Mesenchymal stem cell (in vitro differentiated cells and primary cell): ENCODE results near the gene CMTM3.
"Not testable (repeated sequence)": the region's sequence is repeated elsewhere in the genome, so short reads cannot be mapped to it uniquely, and the experiment has no call there.

ENCODE experiments used
- DNase-seq: peaks from one replicate; pipeline ENCODE4 v3.0.0-alpha.2; 2013
- H2AFZ ChIP-seq: one replicate; pipeline ENCODE4 v1.6.1; 2013; ENCODE audit warnings: low read depth, mild to moderate bottlenecking, control low read depth, inconsistent platforms, low read length, moderate library complexity
- H2AK5ac ChIP-seq: 2 replicates; pipeline ENCODE4 v1.6.1; 2013; ENCODE audit warnings: low read length, moderate library complexity, mild to moderate bottlenecking, inconsistent platforms; ENCODE audit not compliant: severe bottlenecking
- H2BK120ac ChIP-seq: one replicate; pipeline ENCODE4 v1.6.1; 2013; ENCODE audit warnings: low read depth, mild to moderate bottlenecking, inconsistent platforms, low read length, moderate library complexity
- H2BK12ac ChIP-seq, 2 experiments: one replicate each; pipeline ENCODE4 v1.6.1; 2013; ENCODE audit warnings: inconsistent platforms in 2 of 2, low read length in 2 of 2, mild to moderate bottlenecking in 2 of 2, moderate library complexity in 2 of 2, control low read depth in 1 of 2
- H2BK15ac ChIP-seq: one replicate; pipeline ENCODE4 v1.6.1; 2013; ENCODE audit warnings: mild to moderate bottlenecking, low read depth, inconsistent platforms; ENCODE audit not compliant: poor library complexity, severe bottlenecking
- H2BK5ac ChIP-seq: 2 replicates; pipeline ENCODE4 v1.6.1; 2013; ENCODE audit warnings: low read depth, mild to moderate bottlenecking, low read length, control low read depth, inconsistent platforms; ENCODE audit not compliant: poor library complexity, severe bottlenecking
- H3K14ac ChIP-seq, 2 experiments: one replicate each; pipeline ENCODE4 v1.6.1; 2013; ENCODE audit warnings: inconsistent platforms in 2 of 2, low read length in 2 of 2, control low read depth in 1 of 2, mild to moderate bottlenecking in 1 of 2, moderate library complexity in 1 of 2
- H3K18ac ChIP-seq, 2 experiments: one replicate each; pipeline ENCODE4 v1.6.1; 2013; ENCODE audit warnings: inconsistent platforms in 2 of 2, low read length in 2 of 2, control low read depth in 1 of 2, low read depth in 1 of 2, mild to moderate bottlenecking in 1 of 2
- H3K23ac ChIP-seq, 2 experiments: one replicate each; pipeline ENCODE4 v1.6.1; 2013; ENCODE audit warnings: inconsistent platforms in 2 of 2, low read length in 2 of 2, mild to moderate bottlenecking in 2 of 2, moderate library complexity in 2 of 2, control low read depth in 1 of 2
- H3K27ac ChIP-seq: 2 replicates; pipeline ENCODE4 v1.5.1; 2013; ENCODE audit warnings: mild to moderate bottlenecking, moderate library complexity, low read length, control low read depth, inconsistent platforms; ENCODE audit not compliant: poor library complexity, severe bottlenecking
- H3K27me3 ChIP-seq, 2 experiments: 2 replicates each; pipeline versions ENCODE4 v1.6.1 to v1.7.0; 2013; ENCODE audit warnings: low read length in 2 of 2, mild to moderate bottlenecking in 2 of 2, moderate library complexity in 2 of 2, control low read depth in 1 of 2, inconsistent platforms in 1 of 2; ENCODE audit not compliant: control insufficient read depth in 1 of 2, insufficient read depth in 1 of 2
- H3K36me3 ChIP-seq, 2 experiments: 2 replicates each; pipeline versions ENCODE4 v1.6.1 to v1.7.0; 2013; ENCODE audit warnings: low read length in 2 of 2, control low read depth in 1 of 2, inconsistent platforms in 1 of 2, low read depth in 1 of 2, mild to moderate bottlenecking in 1 of 2; ENCODE audit not compliant: insufficient read depth in 2 of 2, control insufficient read depth in 1 of 2
- H3K4ac ChIP-seq, 2 experiments: one replicate each; pipeline ENCODE4 v1.6.1; 2013; ENCODE audit warnings: inconsistent platforms in 2 of 2, low read length in 2 of 2, mild to moderate bottlenecking in 2 of 2, moderate library complexity in 2 of 2, control low read depth in 1 of 2, low read depth in 1 of 2
- H3K4me1 ChIP-seq: 2 replicates; pipeline ENCODE4 v1.6.1; 2013; ENCODE audit warnings: low read depth, low read length, control low read depth; ENCODE audit not compliant: control insufficient read depth, insufficient read depth
- H3K4me2 ChIP-seq: 2 replicates; pipeline ENCODE4 v1.6.1; 2013; ENCODE audit warnings: low read length, mild to moderate bottlenecking, inconsistent platforms; ENCODE audit not compliant: poor library complexity, severe bottlenecking
- H3K4me3 ChIP-seq, 2 experiments: 2 replicates each; pipeline versions ENCODE4 v1.5.1 to v1.7.0; 2013; ENCODE audit warnings: low read length in 2 of 2, mild to moderate bottlenecking in 2 of 2, control low read depth in 1 of 2, low read depth in 1 of 2; ENCODE audit not compliant: insufficient read depth in 1 of 2
- H3K79me1 ChIP-seq: replicated peaks from 2 replicates; pipeline ENCODE4 v1.6.1; 2013; ENCODE audit warnings: mild to moderate bottlenecking, control low read depth, low read length, inconsistent platforms; ENCODE audit not compliant: poor library complexity, severe bottlenecking
- H3K9ac ChIP-seq: 2 replicates; pipeline ENCODE4 v1.7.0; 2013; ENCODE audit warnings: mild to moderate bottlenecking, low read length, moderate library complexity
- H3K9me3 ChIP-seq: 2 replicates; pipeline ENCODE4 v1.7.0; 2013; ENCODE audit warnings: mild to moderate bottlenecking, low read length; ENCODE audit not compliant: control insufficient read depth
- H4K8ac ChIP-seq: one replicate; pipeline ENCODE4 v1.6.1; 2013; ENCODE audit warnings: inconsistent platforms, mild to moderate bottlenecking, low read length, moderate library complexity
- H4K91ac ChIP-seq: one replicate; pipeline ENCODE4 v1.6.1; 2013; ENCODE audit warnings: mild to moderate bottlenecking, low read length, inconsistent platforms
- WGBS: methylation state at CpG from one replicate; pipeline ENCODE4 v1.1.7; 2013; ENCODE audit warnings: mixed read lengths; 5-methylcytosine and 5-hydroxymethylcytosine counted together

The CMTM3 gene

DNA sequence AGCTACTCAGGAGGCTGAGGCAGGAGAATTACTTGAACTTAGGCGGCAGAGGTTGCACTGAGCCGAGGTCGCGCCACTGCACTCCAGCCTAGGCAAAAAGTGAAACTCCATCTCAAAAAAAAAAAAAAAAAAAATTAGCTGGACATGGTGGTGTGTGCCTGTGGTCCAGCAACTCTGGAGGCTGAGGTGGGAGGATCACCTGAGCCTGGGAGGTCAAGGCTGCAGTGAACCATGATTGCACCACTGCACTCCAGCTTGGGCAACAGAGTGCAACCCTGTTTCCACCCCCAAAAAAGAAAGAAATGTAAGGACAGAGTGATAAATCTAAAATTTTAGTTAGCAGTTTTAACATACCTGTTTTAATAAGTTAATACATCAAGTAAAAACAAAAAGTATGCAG is 7.9 kb upstream of the CMTM3 start:
- H2BK12ac ChIP-seq, H3K27ac ChIP-seq, H4K91ac ChIP-seq, H2BK5ac ChIP-seq, H2AFZ ChIP-seq, H3K14ac ChIP-seq, DNase-seq, H3K4ac ChIP-seq, H4K8ac ChIP-seq, H3K4me1 ChIP-seq, H3K9ac ChIP-seq, H3K23ac ChIP-seq, H2AK5ac ChIP-seq, H3K9me3 ChIP-seq, H2BK15ac ChIP-seq, H3K36me3 ChIP-seq, H3K79me1 ChIP-seq, H3K4me3 ChIP-seq, H2BK120ac ChIP-seq, H3K4me2 ChIP-seq, H3K18ac ChIP-seq: not testable (repeated sequence)
- no CpG with 5 or more reads among the region's 4 CpGs for WGBS
- peaks cover 0 to 11% of the 10 kb centered on the region in 2 experiments for H3K27me3 ChIP-seq

DNA sequence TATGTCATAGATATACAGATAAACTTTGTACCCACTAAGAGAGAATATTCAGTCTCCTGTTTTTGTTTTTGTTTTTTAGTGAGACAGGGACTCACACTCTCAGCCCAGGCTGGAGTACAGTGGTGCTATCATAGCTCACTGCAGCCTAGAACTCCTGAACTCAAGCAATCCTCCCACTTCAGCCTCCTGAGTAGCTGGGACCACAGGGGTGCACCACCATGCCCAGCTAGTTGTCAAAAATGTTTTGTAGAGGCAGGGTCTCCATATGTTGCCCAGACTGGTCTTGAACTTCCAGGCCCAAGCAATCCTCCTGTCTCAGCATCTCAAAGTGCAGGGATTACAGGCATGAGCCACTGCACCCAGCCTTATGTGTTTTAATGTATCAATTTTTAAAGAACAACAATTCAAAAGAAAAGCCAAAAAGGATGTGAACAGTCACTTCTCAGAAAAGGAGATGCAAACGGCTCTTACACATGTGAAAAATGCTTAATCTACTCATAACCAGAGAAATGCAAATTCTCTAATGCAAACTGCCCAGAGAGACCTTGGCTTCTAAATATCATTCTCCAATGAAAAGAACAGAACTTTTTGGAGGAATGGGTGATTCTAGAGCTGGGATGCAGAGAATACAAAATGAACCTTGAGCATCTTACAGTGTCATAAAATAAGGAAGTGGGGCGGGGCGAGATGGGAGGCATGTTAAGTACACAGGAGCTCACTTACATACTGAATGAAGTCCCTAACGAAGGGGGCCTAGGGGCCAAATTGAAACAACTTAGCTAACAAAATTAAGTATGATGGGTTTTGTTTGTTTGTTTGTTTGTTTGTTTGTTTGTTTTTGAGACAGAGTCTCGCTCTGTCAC is 7.3 kb upstream of the CMTM3 start:
- Histone ChIP-seq H2BK15ac (no peak overlapping the region), H3K4me2 (no peak overlapping the region)

DNA sequence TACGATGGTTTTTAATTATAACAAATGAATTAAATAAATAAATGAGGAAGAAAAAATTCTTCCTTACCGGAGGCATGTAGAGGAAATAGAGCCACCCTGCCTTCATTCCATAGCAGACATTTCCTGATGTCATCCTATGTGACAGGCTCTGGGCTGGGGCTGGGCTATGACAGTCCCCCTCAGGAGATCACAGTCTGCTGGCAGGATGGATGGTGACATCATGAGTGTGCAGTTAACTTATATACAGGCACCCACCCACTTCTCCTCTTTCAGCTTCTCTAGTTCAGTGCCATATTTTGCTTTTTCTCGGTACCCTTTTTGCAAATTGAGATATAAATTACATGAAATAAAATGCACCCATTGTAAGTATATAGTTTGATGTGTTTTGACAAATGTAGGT is 6.4 kb upstream of the CMTM3 start:
- WGBS: no CpG with 5 or more reads among the region's 3 CpGs

More for the DNA sequence above, 7.3 kb upstream of the CMTM3 start:
- Histone ChIP-seq H2AFZ (no peak overlapping the region), H2AK5ac (no peak overlapping the region), H3K79me1 (no peaks in the 10 kb centered on the region), H2BK120ac (no peak overlapping the region), H4K91ac (no peak overlapping the region), H4K8ac (no peak overlapping the region), H3K23ac (no peak overlapping the region), H3K18ac (no peak overlapping the region), H3K27ac (no peak overlapping the region), H2BK12ac (no peak overlapping the region), H3K9ac (no peak overlapping the region), H3K14ac (no peak overlapping the region), H3K9me3 (no peaks in the 10 kb centered on the region), H3K27me3 (peaks cover 0 to 11% of the 10 kb centered on the region in 2 experiments), H3K36me3 (no peaks in the 10 kb centered on the region), H3K4ac (no peak overlapping the region), H2BK5ac (no peak overlapping the region), H3K4me3 (no peak overlapping the region), H3K4me1 (peaks cover 5% of the 10 kb centered on the region)
- no peak for DNase-seq
- 88% methylated on average over 5 of the region's 5 CpGs for WGBS

DNA sequence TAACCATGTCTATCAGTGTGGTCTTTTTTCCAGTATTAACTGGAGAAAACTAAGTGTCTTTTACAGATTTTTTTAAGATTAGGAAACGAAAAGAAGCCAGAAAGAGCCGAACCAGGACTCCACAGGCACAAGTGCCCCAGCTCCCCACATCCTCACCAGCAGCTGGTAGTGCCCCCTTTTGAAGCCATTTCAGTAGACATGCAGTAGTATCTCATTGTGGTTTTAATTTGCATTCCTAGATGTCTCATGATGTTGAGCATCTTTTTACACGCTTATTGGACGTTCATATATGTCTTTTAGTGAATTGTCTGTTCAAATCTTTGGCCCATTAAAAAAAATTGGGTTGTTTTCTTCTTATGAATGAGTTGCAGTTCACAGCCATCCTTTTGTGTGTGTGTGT is 4.8 kb upstream of the CMTM3 start:
- WGBS: 86% methylated on average over 4 of the region's 4 CpGs

More for the DNA sequence above, 6.4 kb upstream of the CMTM3 start:
- Histone ChIP-seq H3K9me3 (no peaks in the 10 kb centered on the region), H3K4ac (no peak overlapping the region), H3K9ac (no peak overlapping the region), H3K4me1 (peaks cover 5% of the 10 kb centered on the region), H2BK12ac (no peak overlapping the region), H3K18ac (no peak overlapping the region), H3K79me1 (no peaks in the 10 kb centered on the region), H4K8ac (no peak overlapping the region), H3K27ac (no peak overlapping the region), H3K4me2 (no peak overlapping the region), H3K14ac (no peak overlapping the region), H2BK15ac (no peak overlapping the region), H2BK5ac (no peak overlapping the region), H3K27me3 (peaks cover 0 to 11% of the 10 kb centered on the region in 2 experiments), H3K4me3 (no peak overlapping the region), H2AFZ (no peak overlapping the region), H2AK5ac (no peak overlapping the region), H2BK120ac (no peak overlapping the region), H4K91ac (no peak overlapping the region), H3K23ac (no peak overlapping the region), H3K36me3 (no peaks in the 10 kb centered on the region)
- DNase-seq: no peak

More for the DNA sequence above, 4.8 kb upstream of the CMTM3 start:
- Histone ChIP-seq H2BK12ac (no peak overlapping the region), H3K79me1 (no peaks in the 10 kb centered on the region), H3K23ac (no peak overlapping the region), H3K4me1 (peaks cover 9% of the 10 kb centered on the region), H2BK120ac (no peak overlapping the region), H3K9me3 (no peaks in the 10 kb centered on the region), H3K4me3 (no peak overlapping the region), H2AFZ (no peak overlapping the region), H2BK5ac (no peak overlapping the region), H3K9ac (no peak overlapping the region), H3K4me2 (no peak overlapping the region), H3K4ac (no peak overlapping the region), H3K27me3 (peaks cover 0 to 3% of the 10 kb centered on the region in 2 experiments), H3K36me3 (no peaks in the 10 kb centered on the region), H2AK5ac (no peak overlapping the region), H4K91ac (no peak overlapping the region), H2BK15ac (no peak overlapping the region), H3K18ac (no peak overlapping the region), H3K14ac (no peak overlapping the region), H4K8ac (no peak overlapping the region), H3K27ac (no peak overlapping the region)
- no peak for DNase-seq
